Dermis microvascular lymphatic vessel endothelial cell (primary cell): Measurements from ENCODE around the gene GFOD1. TPM values are rescaled to one million over a fixed set of nuclear protein-coding genes. Genes with fewer than 3 reads are reported as not detected.
"Not testable (repeated sequence)": the region's sequence is repeated elsewhere in the genome, so short reads cannot be mapped to it uniquely, and the experiment has no call there.

ENCODE experiments used
- DNase-seq, 2 donors: peaks; one replicate each; pipeline versions ENCODE4 v3.0.0 to v3.0.0-alpha.2; 2010; ENCODE audit warnings: low read depth in 2 of 2
- total RNA-seq: library from RNA; depleted of rRNA; stranded (reverse); fragments of >200 nt; gene quantifications from 2 replicates; pipeline ENCODE4 v1.2.1, GENCODE V29; 2014

Gene GFOD1
- total RNA-seq, 1 donor from 2014 or later = 26.7 TPM

DNA sequence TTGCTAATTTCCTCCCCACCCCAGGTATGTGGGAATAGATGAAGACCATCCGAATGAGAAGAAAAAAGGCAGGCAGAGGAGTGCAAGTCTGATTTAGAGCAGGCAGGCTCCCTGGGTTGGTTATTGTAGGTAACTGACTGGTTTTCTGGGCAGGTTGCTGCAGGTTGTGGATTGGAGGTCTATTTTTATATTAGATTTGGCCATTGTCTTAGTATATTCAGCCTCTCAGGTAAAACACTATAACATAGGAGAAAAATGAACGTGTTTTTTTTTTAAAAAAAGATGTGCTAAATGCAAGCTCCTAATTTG lies 158.6 kb downstream of the GFOD1 start:
- no peak for DNase-seq

DNA sequence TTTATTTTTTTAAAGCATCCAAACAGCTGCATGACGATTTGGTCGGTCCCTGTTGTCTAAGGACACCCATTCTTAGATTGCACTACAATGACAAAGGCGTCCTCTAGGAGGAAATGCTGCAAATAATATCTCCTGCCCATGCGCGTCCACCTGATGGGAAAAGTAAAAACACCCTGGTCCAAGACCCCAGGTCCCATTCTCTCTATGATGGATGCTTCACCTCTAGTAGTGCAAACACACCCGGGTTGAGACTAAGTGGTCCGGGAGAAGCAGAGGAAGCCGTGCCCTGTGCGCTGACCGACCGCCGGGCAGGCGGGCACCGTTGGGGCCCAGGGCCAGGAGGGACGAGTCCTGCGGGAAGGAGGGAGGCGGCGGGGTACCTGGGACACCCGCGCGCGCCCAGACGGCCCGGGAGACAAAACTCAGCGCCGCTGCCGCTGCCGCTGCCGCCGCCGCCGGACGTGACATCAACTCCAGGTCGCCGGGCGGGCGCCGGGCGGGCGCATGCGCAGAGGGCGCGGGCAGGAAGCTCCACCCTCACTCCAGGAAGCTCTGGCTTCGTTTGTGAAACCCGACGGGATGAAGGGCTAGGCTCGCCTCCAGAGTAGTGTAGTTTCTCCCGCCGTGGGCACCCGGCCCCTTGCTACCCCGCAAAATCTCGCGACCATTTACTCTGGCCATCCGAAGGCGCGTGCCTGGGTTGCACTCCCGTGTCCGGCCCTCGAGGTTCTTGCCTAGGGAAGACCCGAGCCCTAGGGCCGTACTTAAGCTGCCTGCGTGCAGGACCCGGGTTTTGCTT lies 159.1 kb downstream of the GFOD1 start, which contains the start of gene TBC1D7:
Gene TBC1D7 (minus strand): TSS at position 462 of the 799 bp plus-strand sequence. CDS start 1,639 bp downstream, outside the sequence.
- peak; percentile 74 to 93 for DNase-seq

DNA sequence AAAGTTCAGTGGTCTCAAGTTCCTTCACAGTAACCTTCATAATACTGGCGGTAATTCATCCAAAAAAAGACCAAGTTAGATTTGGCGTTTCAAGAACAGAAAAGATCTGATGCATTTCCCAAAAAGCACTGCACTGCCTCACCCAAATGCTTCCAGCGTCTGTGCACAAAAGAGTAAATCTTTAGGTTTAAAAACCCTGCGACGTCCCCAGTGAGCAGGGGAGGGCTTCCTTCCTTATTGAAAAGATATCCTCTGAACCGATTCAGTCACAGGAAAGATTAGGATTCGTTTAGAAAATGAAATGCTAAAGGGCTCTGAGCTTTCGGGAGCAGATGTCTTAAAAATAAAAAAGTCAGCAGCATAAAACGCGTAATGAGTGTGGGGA lies 159.7 kb downstream of the GFOD1 start:
- DNase-seq = no peak

DNA sequence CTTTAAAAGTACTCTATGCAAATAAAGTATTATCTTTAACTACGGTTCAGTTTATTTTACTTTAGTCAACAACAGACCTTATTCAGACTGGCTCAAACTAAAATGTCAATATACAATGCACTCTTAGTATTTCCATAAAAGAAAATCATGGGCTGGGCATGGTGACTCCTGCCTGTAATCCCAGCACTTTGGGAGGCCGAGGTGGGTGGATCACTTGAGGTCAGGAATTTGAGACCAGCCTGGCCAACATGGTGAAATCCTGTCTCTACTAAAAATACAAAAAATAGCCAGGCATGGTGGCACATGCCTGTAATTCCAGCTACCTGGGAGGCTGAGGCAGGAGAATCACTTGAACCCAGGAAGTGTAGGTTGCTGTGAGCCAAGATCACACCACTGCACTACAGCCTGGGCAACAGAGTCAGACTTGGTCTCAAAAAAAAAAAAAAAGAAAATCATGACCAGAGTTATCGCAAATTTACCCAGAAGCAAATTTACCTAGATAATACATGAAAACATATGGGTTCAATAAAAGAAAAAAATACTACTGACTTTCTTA lies 161.3 kb downstream of the GFOD1 start:
- DNase-seq = not testable (repeated sequence)

DNA sequence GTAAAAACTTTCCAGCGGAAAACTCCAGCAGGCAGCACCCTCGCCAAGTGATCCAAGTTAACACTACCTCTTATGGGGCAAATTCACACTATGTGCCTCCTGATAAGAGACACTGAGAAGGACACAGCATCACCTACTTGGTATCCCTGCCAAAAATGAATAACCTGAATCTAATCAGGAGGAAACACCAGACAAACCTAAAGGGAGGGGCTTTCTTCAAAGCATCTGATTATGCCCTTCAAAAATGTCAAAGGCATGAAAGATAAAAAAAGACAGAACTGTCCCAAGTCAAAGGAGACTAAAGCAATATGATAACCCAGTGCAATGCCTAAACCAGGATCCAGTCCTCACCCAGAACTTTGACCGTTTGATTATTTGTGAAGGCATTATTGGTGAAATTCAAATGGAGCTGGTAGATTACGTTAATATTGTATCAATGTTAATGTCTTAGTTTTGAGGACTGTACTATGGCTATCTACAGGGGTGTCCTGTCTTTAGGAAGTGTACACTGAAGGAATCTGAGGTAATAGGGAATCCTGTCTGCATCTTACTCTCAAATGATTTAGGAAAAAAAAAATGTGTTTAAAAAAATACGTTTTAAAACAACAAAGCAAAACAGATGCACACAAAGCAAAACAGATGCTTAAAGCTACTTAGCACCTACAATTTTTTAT lies 167.4 kb downstream of the GFOD1 start:
- no peak for DNase-seq

DNA sequence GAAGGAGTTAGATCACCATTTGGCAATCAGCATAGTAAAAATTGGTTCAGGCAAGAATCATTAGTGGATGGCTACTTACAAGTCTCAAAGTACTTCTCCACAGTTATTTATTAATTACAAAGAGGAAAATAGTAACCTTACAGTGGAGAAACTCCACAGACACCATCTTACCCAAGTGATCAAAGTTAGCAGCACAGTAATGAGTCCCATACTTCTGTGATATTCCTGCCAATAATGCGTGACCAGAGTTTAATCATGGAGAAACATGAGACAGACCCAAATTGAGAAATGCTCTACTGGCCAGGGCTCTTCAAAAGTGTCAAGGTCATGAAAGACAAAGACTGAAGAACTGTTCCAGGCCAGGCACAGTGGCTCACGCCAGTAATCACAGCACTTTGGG lies 168.6 kb downstream of the GFOD1 start:
- no peak for DNase-seq

DNA sequence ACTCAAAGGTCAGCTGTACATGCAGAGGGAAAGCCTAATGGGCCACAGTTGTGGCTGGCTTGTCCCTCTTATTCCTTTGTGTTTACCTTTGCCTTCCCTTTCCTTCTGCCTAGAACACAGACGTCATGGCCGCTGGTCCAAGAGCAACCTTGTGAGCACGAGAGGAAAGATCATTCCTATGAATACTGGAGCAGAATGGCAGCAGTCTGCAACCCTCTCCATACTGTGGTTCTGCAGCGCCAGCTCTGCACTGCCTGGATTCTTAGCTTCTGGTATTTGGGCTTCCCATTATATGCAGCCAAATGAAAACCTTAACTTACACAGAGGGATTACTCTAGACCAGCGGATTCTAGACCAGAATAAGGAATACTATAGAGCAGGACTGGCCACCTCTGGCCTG lies 171.5 kb downstream of the GFOD1 start:
- DNase-seq = no peak

DNA sequence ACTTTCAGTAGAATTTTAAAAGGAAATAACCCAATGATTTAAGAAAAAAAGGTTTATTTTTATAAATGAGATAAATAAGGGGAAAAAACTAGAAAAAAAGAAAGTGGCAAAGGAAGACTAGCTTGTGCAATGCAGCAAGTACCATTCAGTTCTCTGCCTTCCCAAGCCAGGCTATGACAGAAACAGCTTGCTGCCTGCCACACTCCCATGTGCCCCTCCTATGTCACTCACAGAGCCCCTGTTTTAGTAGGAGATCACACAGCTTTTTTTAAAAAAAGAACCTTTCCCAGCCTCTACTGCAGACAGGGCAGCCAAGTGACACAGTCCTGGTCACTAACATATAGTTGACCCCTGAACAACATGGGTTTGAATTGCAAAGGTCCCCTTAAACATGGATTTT lies 172.6 kb downstream of the GFOD1 start:
- no peak for DNase-seq

DNA sequence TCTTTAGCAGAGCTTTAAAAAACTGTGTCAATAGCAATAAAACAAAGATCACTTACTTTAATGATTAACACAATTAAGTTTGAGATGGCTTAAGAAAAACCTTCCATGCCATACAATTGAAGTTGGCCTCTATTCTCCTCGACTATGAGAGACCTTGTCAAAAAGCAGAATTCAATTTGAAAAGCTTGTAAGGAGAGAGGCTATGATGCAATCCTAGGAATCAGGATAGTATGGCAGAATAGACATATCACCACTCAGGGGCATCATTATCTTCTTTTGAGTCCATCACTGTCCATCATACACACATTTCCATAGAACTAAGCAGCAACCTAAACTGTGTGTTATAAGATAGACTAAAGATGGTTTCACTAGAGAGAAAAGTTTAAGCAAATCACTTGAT lies 176.2 kb downstream of the GFOD1 start:
- DNase-seq = no peak

DNA sequence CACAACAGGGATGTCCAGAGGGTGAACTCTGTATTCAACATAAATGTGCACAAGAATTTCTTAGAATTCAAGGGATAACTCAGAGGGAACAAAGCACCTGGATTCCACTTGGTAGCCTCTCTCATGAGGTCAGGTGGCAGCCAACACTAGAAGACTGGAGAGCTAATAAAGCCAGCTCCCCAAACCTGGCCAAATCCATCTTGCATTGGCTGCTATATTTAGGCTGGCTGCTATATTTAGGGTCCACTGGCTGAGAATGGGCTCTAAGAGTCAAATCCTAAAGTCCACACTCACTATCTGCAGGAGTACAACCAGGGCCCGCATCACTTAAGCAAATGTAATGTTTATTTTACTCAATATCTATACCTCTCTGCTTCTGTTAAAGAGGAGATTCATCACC lies 179.1 kb downstream of the GFOD1 start:
- no peak for DNase-seq

Other genes with a start within 250 kb of the GFOD1 start
- 13.7 and 14.3 TPM in 2 replicates for gene TBC1D7, start 159.1 kb downstream of the GFOD1 start, total RNA-seq
- gene SIRT5, start 87.0 kb upstream of the GFOD1 start, total RNA-seq = 7.0 and 7.8 TPM in 2 replicates
- gene NOL7, start 127.7 kb upstream of the GFOD1 start, total RNA-seq = 28.7 and 40.4 TPM in 2 replicates
- gene RANBP9, start 224.2 kb upstream of the GFOD1 start, total RNA-seq = 20.4 and 25.9 TPM in 2 replicates